H1 (cell line): ENCODE results near the gene SOAT2. TPM values are rescaled to one million over a fixed set of nuclear protein-coding genes. Genes with fewer than 3 reads are reported as not detected.
A peak's percentile ranks its signal among the peaks of the same experiment; 100 is the strongest.

Experiments used
- CTCF ChIA-PET: fragments of 300-600 bp; sonication (Branson Sonifier 250); formaldehyde crosslinking; loops from one replicate; lab custom pipeline; 2021; ENCODE audit not compliant: partially characterized antibody; lab: Charles Lee
- POLR2A ChIA-PET: fragments of 300-600 bp; sonication (Branson Sonifier 250); formaldehyde crosslinking; loops from one replicate; lab custom pipeline; 2021; ENCODE audit warnings: inconsistent platforms; ENCODE audit not compliant: partially characterized antibody; lab: Charles Lee
- DNase-seq, 2 experiments: peaks; one replicate each; pipeline versions ENCODE4 v3.0.0 to v3.0.0-alpha.2; 2010 to 2022; ENCODE audit warnings: low spot score in 2 of 2, low read depth in 1 of 2, mixed read lengths in 1 of 2
- FAIRE-seq: peaks from 2 replicates; lab custom pipeline; 2011; peaks lifted over from hg19 to GRCh38; lab: Jason Lieb, UNC
- H2AFZ ChIP-seq: 2 replicates; pipeline ENCODE4 v1.8.1; 2012; ENCODE audit warnings: low read length, inconsistent platforms
- H2AK5ac ChIP-seq: 2 replicates; pipeline ENCODE4 v1.6.1; 2013; ENCODE audit warnings: low read depth, low read length
- H2BK120ac ChIP-seq: replicated peaks from 2 replicates; pipeline ENCODE3; 2013; ENCODE audit warnings: low read depth, low read length, inconsistent platforms
- H2BK12ac ChIP-seq: 2 replicates; pipeline ENCODE4 v1.6.1; 2013; ENCODE audit warnings: low read depth, low read length
- H2BK15ac ChIP-seq: 2 replicates; pipeline ENCODE4 v1.6.1; 2013; ENCODE audit warnings: low read length
- H2BK20ac ChIP-seq: 2 replicates; pipeline ENCODE4 v1.6.1; 2013; ENCODE audit warnings: low read length
- H2BK5ac ChIP-seq: 2 replicates; pipeline ENCODE4 v1.6.1; 2013; ENCODE audit warnings: low read depth, low read length
- H3K14ac ChIP-seq: 2 replicates; pipeline ENCODE4 v1.6.1; 2013; ENCODE audit warnings: inconsistent platforms; ENCODE audit not compliant: insufficient read length
- H3K18ac ChIP-seq: 2 replicates; pipeline ENCODE4 v1.6.1; 2013; ENCODE audit warnings: low read length; ENCODE audit errors: extremely low read depth
- H3K23ac ChIP-seq: 2 replicates; pipeline ENCODE4 v1.6.1; 2013; ENCODE audit warnings: inconsistent platforms; ENCODE audit not compliant: insufficient read length
- H3K23me2 ChIP-seq: 2 replicates; pipeline ENCODE4 v1.6.1; 2013; ENCODE audit warnings: low read depth, low read length
- H3K27ac ChIP-seq: 2 replicates; pipeline ENCODE4 v1.6.1; 2011; ENCODE audit warnings: low read depth, low read length, inconsistent platforms
- H3K27me3 ChIP-seq, 4 experiments: replicated peaks in 1 of 4; 1 replicate in 1 of 4; 2 replicates in 3 of 4; pipeline versions ENCODE4 v1.6.1 to v1.8.1; 2011 to 2013; ENCODE audit warnings: low read length in 3 of 4, mild to moderate bottlenecking in 3 of 4, inconsistent platforms in 2 of 4, mixed read lengths in 2 of 4, moderate library complexity in 1 of 4; ENCODE audit not compliant: control insufficient read depth in 3 of 4, insufficient read depth in 3 of 4; ENCODE audit errors: extremely low read depth in 1 of 4
- H3K36me3 ChIP-seq, 4 experiments: 2 replicates each; pipeline versions ENCODE4 v1.6.1 to v1.8.1; 2011 to 2013; ENCODE audit warnings: mild to moderate bottlenecking in 4 of 4, low read length in 3 of 4, moderate library complexity in 2 of 4, control low read depth in 1 of 4, inconsistent platforms in 1 of 4; ENCODE audit not compliant: insufficient read depth in 4 of 4, control insufficient read depth in 2 of 4
- H3K4ac ChIP-seq: replicated peaks from 2 replicates; pipeline ENCODE3; 2013; ENCODE audit warnings: low read length, low read depth, mixed read lengths, inconsistent platforms; ENCODE audit not compliant: insufficient read length
- H3K4me1 ChIP-seq, 4 experiments: replicated peaks in 1 of 4; 1 replicate in 1 of 4; 2 replicates in 3 of 4; pipeline versions ENCODE4 v1.6.1 to v1.8.1; 2011 to 2013; ENCODE audit warnings: low read length in 3 of 4, inconsistent platforms in 2 of 4, mixed read lengths in 1 of 4; ENCODE audit not compliant: insufficient read depth in 4 of 4, control insufficient read depth in 3 of 4
- H3K4me2 ChIP-seq, 2 experiments: 2 replicates each; pipeline versions ENCODE4 v1.6.1 to v1.8.1; 2011 to 2013; ENCODE audit warnings: low read depth in 2 of 2, low read length in 2 of 2, control low read depth in 1 of 2, inconsistent platforms in 1 of 2, mild to moderate bottlenecking in 1 of 2; ENCODE audit not compliant: insufficient read depth in 1 of 2
- H3K4me3 ChIP-seq, 4 experiments: fragments of 200-600, 300-600 bp in 1 of 4; sonication (generic), shearing (Covaris generic), sonication (Bioruptor Twin) in 1 of 4; 2 replicates each; pipeline versions ENCODE4 v1.5.1 to v1.8.1; 2011 to 2016; ENCODE audit warnings: low read length in 4 of 4, low read depth in 3 of 4, control low read depth in 2 of 4, inconsistent platforms in 2 of 4, mild to moderate bottlenecking in 2 of 4, mixed read lengths in 1 of 4, moderate library complexity in 1 of 4; ENCODE audit not compliant: insufficient read depth in 2 of 4; ENCODE audit errors: extremely low read depth in 1 of 4
- H3K56ac ChIP-seq: replicated peaks from 2 replicates; pipeline ENCODE3; 2013; ENCODE audit warnings: low read depth, mild to moderate bottlenecking, mixed read lengths, low read length, inconsistent platforms; ENCODE audit not compliant: insufficient read length
- H3K79me1 ChIP-seq: 2 replicates; pipeline ENCODE4 v1.6.1; 2013; ENCODE audit warnings: low read depth, low read length, control low read depth
- H3K79me2 ChIP-seq, 2 experiments: 2 replicates each; pipeline versions ENCODE4 v1.6.1 to v1.8.1; 2012 to 2013; ENCODE audit warnings: low read length in 2 of 2, mild to moderate bottlenecking in 2 of 2, inconsistent platforms in 1 of 2; ENCODE audit not compliant: insufficient read depth in 2 of 2, control insufficient read depth in 1 of 2
- H3K9ac ChIP-seq, 4 experiments: replicated peaks in 1 of 4; 1 replicate in 1 of 4; 2 replicates in 3 of 4; pipeline versions ENCODE4 v1.6.1 to v1.8.1; 2011 to 2013; ENCODE audit warnings: low read depth in 3 of 4, low read length in 3 of 4, control low read depth in 2 of 4, mild to moderate bottlenecking in 2 of 4, moderate library complexity in 2 of 4, inconsistent platforms in 1 of 4; ENCODE audit errors: extremely low read depth in 1 of 4
- H3K9me3 ChIP-seq, 2 experiments: 2 replicates each; pipeline versions ENCODE4 v1.6.1 to v1.8.1; 2012 to 2013; ENCODE audit warnings: mild to moderate bottlenecking in 2 of 2, moderate library complexity in 2 of 2, control low read depth in 1 of 2, inconsistent platforms in 1 of 2, low read depth in 1 of 2, low read length in 1 of 2, mixed read lengths in 1 of 2; ENCODE audit not compliant: insufficient read depth in 2 of 2
- H4K20me1 ChIP-seq, 2 experiments: replicated peaks in 1 of 2; 2 replicates each; pipeline versions ENCODE3 to v1.8.1; 2011 to 2013; ENCODE audit warnings: inconsistent platforms in 2 of 2, low read length in 2 of 2, mild to moderate bottlenecking in 1 of 2; ENCODE audit not compliant: insufficient read depth in 2 of 2, control insufficient read depth in 1 of 2
- H4K5ac ChIP-seq: 2 replicates; pipeline ENCODE4 v1.6.1; 2013; ENCODE audit warnings: low read length, low read depth, mixed read lengths, inconsistent platforms; ENCODE audit not compliant: insufficient read length
- H4K8ac ChIP-seq: 2 replicates; pipeline ENCODE4 v1.8.0; 2013; ENCODE audit warnings: mild to moderate bottlenecking, moderate library complexity, low read length, inconsistent platforms; ENCODE audit not compliant: insufficient read depth; ENCODE audit errors: extremely low read depth
- H4K91ac ChIP-seq: replicated peaks from 2 replicates; pipeline ENCODE3; 2013; ENCODE audit warnings: low read length, mixed read lengths, inconsistent platforms; ENCODE audit not compliant: insufficient read length
- E2F6 ChIP-seq: IDR thresholded peaks from 2 replicates; pipeline ENCODE4 v1.6.1; 2012; ENCODE audit warnings: inconsistent platforms
- MAX ChIP-seq: IDR thresholded peaks from 2 replicates; pipeline ENCODE4 v1.6.1; 2012; ENCODE audit warnings: inconsistent platforms
- RFX5 ChIP-seq: IDR thresholded peaks from 2 replicates; pipeline ENCODE4 v1.6.1; 2011; ENCODE audit warnings: low read depth, low read length, improper control_type of control experiment, borderline replicate concordance
- TAF1 ChIP-seq: IDR thresholded peaks from 2 replicates; pipeline ENCODE4 v1.6.1; 2011; ENCODE audit warnings: mild to moderate bottlenecking, low read depth, low read length
- TBP ChIP-seq: IDR thresholded peaks from 2 replicates; pipeline ENCODE4 v1.6.1; 2011; ENCODE audit warnings: low read depth, low read length, improper control_type of control experiment
- ZNF274 ChIP-seq: IDR thresholded peaks from 2 replicates; pipeline ENCODE4 v1.7.0; 2012; ENCODE audit warnings: low read length, borderline replicate concordance; ENCODE audit errors: extremely low read depth
- WGBS, 2 experiments: shearing (Covaris generic) in 1 of 2; methylation state at CpG; one replicate each; pipeline versions ENCODE4 v1.1.6 to v1.1.7; 2013 to 2015; ENCODE audit warnings: low lambda C conversion rate in 2 of 2, mixed read lengths in 2 of 2, inconsistent platforms in 1 of 2, low coverage in 1 of 2, missing lambda C conversion rate in 1 of 2; ENCODE audit not compliant: insufficient replicate concordance in 2 of 2, insufficient coverage in 1 of 2, insufficient read length in 1 of 2; ENCODE audit errors: extremely low coverage in 1 of 2, missing lambda C conversion rate in 1 of 2; 5-methylcytosine and 5-hydroxymethylcytosine counted together
- polyA plus RNA-seq, 7 experiments: library from polyadenylated mRNA; depleted of rRNA in 3 of 7; stranded (reverse) in 5 of 7; unstranded in 2 of 7; fragments of >200 nt in 5 of 7; fragments of 200-250 nt in 2 of 7; gene quantifications; 1 replicate in 5 of 7; 2 replicates in 1 of 7; 4 replicates in 1 of 7; pipeline versions ENCODE4 v1.2.1 to v1.2.3, GENCODE V29; 2011 to 2013; ENCODE audit warnings: missing spikeins in 2 of 7, mixed read lengths in 2 of 7
- total RNA-seq: library from RNA; stranded (reverse); fragmentation: NEBNext Ultra II Directional; extraction: Animal tissue kit (Norgen Biotek cat#: 25700); gene quantifications from 2 replicates; pipeline ENCODE4 v1.2.1, GENCODE V29; 2021

SOAT2 gene
- total and polyA plus RNA-seq, 2 of the 8 experiments (the other 6 are each of a cell fraction or from before 2014, with no cell fraction given), result 0.08 TPM; not detected in 1

GRCh38 chr12:53115112-53115890 lies 12.0 kb downstream of the SOAT2 start:
- Histone ChIP-seq H4K91ac (peak overlapping the region; percentile 51), H3K9me3 (peaks cover under 1% of the 10 kb centered on the region in 2 experiments; a peak in 2 of 4 replicates), H4K5ac (no peak overlapping the region), H3K9ac (no peak overlapping the region), H2BK120ac (no peak overlapping the region), H2BK5ac (no peak overlapping the region; the same call in 1 of the 2 replicates), H3K23me2 (0 out of 2 replicates have a peak, but pooled peaks cover 3% of the 10 kb centered on the region), H3K36me3 (no peaks in the 10 kb centered on the region), H4K20me1 (no peaks in the 10 kb centered on the region), H3K23ac (no peak overlapping the region), H4K8ac (no peak overlapping the region; the same call in 1 of the 2 replicates), H3K4ac (no peak overlapping the region), H3K4me3 (no peak overlapping the region), H2AK5ac (no peak overlapping the region), H2BK15ac (peak overlapping the region; percentile 37; the same call in 1 of the 2 replicates), H2AFZ (peak overlapping the region; percentile 35; the same call in 1 of the 2 replicates), H2BK12ac (no peak overlapping the region), H3K56ac (no peak overlapping the region), H3K27me3 (no peaks in the 10 kb centered on the region), H3K79me2 (no peaks in the 10 kb centered on the region), H3K4me2 (no peak overlapping the region), H3K18ac (no peak overlapping the region), H3K14ac (no peak overlapping the region), H3K4me1 (peaks cover 0 to 3% (median 2%) of the 10 kb centered on the region in 4 experiments; a peak in 3 of 7 replicates), H3K27ac (no peak overlapping the region), H3K79me1 (no peaks in the 10 kb centered on the region), H2BK20ac (no peak overlapping the region)
- POLR2A ChIA-PET, result interaction anchor here (0.9 to 1.1 kb wide), 3 partner anchors 16 to 66 kb away, joined by 3 read pairs; partner anchors contain the start of genes CSAD and ZNF740
- 80% methylated on average over 31 of the region's 33 CpGs; no CpG with 5 or more reads in 1 of the 2 experiments for WGBS, 2 experiments
- DNase-seq (peak; percentile 38 to 90), FAIRE-seq (no peak)
- TF ChIP-seq MAX, result peak; percentile 83
- TF ChIP-seq TBP, result peak; percentile 57; the same call in 1 of the 2 replicates
- TF ChIP-seq E2F6, result peak; percentile 90
- TF ChIP-seq RFX5, result no peak
- no peak for TF ChIP-seq ZNF274
- peak; percentile 47; the same call in 1 of the 2 replicates for TF ChIP-seq TAF1
- CTCF ChIA-PET, result interaction anchor here (0.6 to 4.8 kb wide), 12 partner anchors 13 to 281 kb away, joined by 3 to 20 read pairs (median 3); partner anchors contain the start of genes ESPL1, IGFBP6 and SOAT2
